HG03135 (cell line): Measurements from ENCODE around the gene SLCO4A1.

Experiments
- ATAC-seq: cut with Tn5 transposase; IDR thresholded peaks from one replicate; pipeline ENCODE4 v1.9.1; 2021; ENCODE audit warnings: mild to moderate bottlenecking, moderate library complexity; ENCODE audit not compliant: unreplicated experiment

Gene SLCO4A1

DNA sequence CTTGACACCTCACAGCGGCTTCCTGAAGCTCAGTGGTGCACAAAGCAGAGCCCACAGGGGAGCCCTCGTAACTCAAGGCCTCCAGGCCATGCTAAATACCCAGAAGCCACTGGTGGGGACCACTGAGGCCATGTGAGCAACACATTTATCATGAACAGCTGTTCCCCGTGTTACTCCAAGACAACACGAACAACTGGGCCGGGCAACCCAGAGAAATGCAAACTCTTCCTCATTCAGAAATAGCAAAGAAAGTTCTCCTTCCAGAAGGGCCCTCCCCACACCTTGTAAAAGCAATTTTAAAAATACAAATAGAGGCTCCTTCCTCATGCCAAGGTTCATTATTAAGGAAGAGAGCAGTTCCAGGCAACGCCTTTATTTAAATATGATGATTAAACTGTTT lies 36.3 kb upstream of the SLCO4A1 start:
- no peak for ATAC-seq

DNA sequence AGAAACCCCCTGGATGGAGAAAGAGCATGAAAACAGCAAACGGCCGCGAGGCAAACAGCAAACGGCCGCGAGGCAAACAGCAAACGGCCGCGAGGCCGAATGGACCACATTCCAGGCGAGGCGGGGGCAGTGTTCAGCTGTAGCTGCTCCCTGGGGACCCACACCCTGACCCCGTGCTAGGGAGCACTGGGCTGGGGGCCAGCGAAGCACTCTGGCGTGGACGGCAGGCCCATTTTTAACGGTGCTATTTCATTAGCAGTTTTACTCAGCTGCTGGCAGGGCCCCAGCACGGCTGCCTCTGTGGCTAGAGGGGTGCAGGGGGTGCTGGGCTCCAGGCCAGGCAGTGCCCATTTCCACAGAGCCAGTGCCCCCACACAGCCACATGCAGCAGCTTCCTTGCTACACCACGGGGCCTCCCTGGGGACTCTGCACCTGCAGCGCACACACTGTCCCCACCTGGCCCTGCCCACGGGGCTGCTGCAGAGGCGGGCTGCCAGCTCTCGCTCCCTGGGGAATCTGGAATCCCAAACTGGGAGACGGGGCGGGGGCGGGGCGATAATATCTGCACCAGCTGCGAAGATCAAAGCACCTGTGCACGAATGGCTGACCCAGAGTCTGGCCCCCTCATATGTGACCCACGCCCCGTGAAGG lies 35.6 kb upstream of the SLCO4A1 start:
- no peak for ATAC-seq

DNA sequence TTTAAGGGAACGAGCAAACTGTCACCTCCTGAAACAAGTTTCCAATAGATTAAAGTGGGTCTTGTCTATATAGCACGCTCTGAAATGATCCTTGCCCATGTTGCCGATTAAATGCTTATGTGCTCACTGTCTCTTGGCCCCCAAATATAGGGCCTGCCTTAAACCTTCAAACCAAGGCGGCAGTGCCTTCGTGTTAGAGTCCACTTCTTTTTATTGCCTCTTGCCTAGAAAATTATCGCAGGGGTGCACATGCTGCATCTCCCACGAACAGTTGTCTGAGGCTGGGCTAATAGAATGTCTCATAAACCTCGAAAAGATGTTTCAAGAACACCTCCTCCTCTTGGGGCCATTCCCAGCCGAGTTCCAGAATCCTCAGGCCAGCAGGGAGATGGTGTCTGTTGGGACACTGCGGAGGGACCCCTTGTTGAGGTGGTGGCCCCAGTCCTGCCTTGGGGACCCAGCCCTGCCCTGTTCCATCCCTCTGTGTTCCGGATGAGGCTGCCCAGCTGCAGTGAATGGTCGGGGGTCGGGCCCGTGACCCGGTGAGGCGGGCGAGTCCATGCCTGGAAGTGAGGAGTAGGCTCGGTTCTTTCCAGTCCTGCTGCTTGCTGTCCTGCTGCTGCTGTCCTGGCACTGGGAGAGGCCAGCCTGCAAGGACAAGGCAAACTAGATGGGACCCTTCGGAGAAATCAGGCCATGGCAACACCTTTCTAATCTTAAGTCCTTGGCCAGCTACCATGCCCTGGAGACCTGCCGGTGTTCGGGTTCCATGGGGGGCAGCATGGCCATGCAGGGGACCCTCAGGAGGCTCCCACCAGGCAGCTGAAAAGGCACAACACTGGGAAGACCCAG lies 34.7 kb upstream of the SLCO4A1 start:
- ATAC-seq, result no peak

DNA sequence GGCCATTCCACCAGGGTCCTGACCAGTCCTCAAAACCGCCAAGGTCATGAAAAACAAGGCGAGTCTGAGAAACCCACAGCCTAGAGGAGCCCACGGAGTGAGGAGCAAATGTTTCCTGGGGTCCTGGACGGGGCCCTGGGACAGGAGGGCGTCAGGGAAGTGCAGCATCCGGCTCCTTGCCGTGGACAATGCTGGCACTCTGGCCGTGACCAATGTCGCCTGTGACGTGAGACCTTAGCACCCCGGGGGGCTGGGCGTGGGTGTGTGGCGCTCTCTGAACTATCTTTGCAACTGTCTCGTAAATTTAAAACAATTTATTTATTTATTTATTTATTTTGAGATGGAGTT lies 34.1 kb upstream of the SLCO4A1 start:
- no peak for ATAC-seq

DNA sequence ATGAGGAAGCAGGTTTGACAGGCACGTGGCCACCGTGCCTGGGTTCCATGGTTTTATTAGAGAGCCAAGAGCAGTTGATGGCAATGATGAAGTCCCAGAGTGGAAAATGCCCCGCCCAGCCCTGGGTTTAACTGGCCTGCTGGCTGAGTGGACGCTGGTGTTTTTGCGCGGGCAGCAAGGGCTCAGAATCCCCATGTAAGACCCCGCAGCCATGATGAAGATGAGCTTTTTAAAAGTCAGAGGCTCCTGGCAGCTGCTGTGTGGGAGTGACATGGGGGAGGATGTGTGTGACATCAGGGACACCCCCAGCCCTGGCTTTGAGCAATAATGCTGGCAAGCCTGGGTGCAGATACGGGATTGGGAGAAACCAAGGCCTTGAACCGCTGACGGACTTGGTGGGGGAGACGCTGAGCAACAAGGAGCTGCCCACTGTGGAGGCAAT lies 33.0 kb upstream of the SLCO4A1 start:
- no peak for ATAC-seq

DNA sequence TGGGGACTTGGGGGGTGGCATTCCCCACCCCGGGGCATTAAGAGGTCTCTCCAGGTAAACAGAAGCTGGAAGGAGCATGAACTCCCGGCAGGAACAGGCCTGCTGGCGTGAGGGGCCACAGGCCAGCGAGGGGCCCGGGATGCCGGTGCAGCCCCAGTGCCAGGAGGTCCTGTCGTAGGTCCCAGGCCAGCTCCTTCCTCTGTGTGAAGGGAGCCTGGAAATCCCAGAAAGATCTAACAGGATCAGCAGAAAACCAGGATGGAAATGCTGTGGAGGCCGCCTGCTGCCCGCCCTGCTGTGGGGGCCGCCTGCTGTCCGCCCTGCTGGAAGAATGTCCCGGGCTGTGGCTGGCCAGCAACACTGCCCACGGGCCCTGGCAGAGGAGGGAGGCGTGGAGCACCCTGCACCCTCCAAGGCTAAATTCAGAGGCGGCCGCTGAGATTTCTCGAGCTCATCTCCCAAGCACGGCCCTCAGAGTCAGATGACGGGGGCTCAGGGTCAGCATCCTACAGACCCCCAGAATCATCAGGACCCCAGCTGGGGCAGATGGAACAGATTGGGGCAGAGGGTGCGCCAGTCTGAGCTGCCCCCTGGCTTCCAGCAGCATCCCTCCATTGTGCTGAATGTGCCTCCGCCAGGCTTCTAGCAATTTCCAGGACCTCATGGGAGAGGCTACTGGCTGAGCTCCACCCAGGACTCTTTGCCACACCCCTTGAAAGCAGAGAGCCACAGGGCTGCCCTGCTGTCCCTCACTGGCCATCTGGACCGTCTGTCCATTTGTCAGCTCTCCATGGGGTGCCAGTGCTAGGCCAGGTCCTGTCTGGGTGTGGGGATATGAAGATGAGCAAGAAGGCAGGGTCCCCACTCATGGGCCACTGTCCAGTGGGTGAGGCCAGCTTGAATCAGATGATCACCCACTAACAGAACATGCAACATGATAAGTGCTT lies 32.2 kb upstream of the SLCO4A1 start:
- no peak for ATAC-seq

DNA sequence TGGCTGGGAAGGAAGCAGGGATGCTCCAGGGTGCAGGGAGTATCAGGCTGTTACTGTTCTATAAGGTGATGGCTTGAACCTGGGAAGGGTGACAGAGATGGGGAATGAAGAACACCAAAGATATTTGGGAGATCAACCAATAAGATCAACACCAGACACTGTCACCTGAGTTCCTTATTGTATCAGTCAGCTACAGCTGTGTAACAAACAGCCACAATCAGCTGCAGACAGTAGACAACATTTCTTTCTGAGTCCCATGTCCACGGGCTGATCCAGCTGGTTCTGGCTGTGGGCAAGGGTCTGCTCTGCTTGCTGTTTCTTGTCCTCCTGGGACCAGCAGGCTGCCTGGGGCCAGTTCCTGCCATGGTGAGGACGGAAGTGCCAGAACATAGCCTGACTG lies 31.3 kb upstream of the SLCO4A1 start:
- no peak for ATAC-seq

DNA sequence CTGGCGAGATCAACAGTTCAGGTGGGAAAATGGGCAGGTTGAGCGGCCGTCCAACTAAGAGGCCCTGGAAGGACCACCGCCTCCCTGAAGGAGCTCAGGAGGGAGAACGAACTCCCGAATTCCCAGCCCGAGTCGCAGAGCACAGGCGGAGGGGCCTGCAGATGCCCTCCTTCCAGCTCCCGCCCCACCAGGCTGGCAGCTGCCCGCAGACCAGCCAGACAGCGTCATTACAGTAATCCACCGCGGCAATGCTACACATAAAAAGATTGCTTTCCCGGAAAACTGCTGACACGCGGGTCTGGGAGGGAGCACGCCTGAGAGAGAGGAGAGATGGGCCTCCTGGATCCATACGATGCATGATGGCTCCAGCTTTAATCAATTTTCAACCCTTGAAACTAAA lies 30.5 kb upstream of the SLCO4A1 start:
- ATAC-seq, result no peak

DNA sequence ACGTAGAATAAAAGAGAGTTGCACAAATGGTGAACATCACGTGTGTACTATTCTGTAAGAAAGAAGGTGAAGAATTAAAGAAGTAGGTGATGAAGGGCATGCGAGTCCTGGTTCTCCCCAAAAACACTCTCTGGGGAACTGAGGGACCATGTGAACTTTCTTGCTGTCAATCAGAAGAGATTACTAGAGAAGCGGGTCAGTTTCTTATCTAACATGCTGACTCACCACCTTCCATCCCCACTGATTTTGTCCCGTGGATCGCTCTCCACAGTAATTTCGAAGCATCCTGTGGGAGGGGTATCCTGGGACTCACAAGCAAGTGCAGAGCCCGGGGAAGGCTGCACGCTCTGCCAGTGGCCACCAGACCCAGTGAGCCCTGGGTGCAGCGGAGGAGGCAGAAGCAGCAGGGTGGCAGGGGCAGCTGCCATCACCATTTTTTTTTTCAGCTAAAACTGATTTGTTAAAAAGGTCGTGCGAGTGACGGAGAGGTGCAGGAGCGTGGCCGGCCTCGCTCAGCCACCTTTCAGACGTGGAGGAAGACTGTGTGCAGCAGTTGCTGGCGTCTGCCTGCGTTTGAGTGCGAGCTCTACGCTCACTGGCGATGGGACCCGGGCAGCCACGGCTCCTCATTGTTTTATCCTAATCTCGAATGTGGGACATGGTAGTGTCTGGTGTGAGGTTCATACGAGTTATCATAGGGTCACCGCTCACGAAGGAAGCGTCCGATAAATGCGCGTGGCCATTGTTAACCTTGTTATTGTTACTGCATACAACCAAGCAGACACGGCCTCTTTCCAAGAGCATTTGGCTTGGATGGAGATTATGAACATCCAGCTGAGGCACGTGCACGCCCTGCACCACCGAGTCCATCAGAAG lies 28.0 kb upstream of the SLCO4A1 start:
- ATAC-seq, result no peak

DNA sequence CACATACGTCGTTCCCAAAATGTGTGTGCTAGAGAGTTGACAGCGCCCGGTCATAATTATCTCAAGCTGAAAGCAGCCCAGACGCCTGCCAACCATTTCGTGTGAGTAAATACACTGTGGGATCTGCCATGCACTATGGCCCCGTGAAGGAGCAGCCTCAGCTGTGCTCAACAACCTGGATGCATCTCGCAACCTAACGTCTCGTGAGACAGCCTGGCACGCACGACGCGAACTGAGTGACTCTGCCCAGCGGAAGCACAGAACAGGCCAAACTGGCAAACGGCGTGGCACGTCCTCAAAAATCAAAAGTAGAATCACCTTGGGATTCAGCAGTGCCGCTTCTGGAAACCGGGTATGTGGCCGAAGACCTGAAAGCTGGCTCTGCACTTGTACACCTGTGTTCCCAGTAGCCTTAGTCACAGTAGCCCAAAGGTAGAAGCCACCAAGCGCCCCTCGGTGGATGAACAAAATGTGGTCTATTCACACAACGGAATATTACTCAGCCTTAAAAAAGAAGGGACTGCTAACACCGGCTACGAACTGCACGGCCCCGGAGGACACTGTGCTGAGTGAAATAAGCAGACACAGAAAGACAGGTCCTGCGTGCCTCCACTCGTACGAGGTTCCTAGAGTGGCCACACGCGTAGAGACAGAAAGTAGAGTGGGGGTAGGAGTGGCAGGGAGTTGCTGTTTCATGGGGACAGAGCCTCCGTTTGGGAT lies 27.2 kb upstream of the SLCO4A1 start:
- ATAC-seq, result no peak

DNA sequence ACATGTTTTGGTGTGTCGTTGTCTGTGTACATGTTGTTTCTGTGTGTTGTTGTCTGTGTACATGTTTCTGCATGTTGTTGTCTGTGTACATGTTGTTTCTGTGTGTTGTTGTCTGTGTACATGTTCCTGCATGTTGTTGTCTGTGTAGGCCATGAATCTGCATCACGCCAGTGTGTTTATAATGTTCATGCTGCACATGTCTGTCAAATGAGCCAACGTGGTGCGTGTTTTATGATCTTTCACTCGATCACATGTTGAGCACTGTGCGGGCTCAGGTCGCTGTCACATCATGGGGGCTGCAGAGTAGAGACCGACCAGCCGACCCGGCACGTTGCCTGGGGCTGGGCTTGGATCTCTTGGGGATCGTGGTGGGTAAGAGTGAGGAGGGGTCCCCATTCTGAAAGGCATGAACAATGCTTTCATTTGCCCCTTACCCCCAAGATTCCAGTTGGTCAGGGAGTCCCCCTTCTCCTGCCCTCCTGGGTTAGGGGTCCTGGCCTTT lies 26.5 kb upstream of the SLCO4A1 start:
- ATAC-seq, result no peak

DNA sequence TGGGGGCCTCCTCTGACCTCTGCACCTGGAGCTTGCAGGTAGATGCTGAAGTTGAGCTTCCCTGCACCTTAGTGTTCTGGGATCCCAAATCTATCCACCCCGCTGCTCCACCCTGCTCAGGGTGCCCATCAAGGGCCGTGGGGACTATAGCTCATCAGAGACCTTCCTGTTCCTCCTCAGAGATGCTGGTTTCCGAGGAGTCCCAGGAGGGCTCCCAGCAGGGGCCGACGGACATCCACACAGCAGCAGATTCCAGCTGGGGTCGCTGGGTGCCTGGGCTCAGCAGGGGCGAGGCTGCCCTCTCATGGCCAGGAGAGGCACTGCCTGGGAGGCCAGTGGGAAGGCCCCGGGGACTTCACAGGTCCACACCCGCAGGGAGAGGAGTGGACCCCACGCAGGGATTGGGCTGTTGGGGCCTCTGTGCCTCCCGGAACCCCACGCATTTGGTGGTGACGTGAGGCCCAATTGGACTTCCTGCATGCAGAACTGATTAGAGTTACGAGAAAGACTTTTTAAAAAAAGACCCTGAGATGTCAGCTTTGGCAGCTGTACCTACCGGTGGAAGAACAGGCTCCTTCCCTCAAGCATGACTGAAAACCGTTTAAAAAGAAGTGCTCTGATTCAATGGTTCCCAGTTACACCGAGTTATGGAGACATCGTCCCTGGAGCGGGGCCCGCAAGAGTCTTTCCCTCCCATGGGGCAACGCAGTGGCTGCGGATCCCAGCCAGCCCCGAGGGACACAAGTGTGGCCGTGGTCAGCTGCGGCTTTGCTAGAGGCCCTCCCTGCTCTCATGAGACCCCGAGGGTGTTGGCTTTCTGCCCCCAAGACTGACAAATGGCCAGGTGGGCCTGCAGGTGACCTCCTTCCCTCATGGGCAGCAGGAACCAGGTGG lies 25.3 kb upstream of the SLCO4A1 start:
- ATAC-seq, result peak; percentile 66

DNA sequence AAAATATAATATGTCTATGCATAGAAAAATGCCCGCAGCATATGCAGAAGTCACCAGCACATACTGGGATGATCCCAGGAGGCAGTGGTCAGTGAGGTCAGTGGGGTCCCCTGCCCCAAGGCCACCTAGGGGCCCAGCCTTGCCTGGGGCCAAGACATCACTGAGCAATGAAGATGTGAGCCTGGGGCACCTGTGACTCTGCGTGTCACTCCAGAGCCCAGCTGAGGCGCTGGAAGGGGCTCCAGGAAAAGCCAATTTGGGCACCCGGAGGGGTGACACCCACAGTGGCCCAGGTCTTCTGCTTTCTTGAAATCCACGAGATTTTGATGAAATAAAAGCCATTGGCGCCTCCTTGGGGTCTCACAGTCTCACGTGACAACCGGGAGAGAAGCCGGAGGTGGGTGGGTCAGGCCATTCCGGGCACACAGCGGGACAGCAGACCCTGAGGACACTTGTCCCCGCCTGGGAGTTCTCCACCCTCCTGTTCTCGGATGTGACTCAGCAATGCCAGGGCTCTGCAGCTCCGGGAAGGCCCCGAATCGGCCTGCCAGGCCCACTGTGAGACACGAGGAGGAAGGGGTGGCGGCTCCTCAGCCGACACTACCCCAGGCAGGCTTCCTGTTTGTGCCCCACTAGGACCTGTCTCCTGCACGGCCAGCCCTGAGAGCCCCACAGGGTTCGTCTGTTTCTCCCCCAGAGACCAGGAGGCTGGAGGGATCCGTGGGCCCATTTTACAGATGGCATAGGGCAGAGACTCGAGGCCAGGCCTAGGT lies 24.4 kb upstream of the SLCO4A1 start:
- no peak for ATAC-seq

DNA sequence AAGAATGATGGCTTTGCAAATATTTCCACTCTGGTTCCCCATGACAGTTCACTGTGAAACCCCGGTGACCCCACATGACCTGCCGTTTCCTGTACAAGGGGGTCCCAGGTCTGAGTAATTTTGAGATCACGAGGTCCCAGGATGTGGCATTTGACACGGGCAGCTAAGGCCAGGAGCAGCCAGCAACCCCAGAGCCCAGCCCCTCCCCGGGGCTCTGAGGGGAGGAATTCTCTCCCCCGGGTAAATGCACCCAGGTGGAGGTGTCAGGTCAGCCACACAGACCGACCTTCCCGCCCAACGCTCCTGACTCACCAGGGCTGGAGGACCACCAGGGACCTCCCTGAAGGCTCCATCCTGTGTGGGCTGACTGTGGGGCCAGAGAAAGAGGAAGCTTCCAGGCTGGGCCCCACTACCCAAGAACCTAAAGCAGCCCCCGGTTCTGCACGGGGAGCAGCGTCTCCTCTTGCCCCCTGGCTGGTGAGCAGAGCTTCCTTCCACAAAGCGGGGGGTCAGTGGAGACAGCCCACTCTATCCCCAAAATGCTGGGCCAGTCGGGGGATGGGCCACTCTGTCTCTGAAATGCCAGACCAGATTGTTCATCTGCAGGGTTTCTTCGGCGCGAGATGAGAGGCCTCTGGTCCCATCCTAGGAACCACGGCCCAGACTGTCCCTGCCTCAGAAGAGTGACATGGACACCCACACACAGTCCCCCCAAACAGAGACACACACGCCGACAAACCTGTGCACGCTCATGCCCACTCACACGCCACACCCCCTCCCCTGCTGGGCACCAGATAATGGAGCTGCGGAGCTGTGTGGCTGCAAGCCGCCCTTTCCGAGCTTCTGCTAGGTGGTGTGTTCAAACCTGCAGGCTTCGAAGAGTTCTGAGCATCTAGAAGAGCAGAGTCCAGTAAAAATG lies 23.4 kb upstream of the SLCO4A1 start:
- ATAC-seq, result peak; percentile 36

DNA sequence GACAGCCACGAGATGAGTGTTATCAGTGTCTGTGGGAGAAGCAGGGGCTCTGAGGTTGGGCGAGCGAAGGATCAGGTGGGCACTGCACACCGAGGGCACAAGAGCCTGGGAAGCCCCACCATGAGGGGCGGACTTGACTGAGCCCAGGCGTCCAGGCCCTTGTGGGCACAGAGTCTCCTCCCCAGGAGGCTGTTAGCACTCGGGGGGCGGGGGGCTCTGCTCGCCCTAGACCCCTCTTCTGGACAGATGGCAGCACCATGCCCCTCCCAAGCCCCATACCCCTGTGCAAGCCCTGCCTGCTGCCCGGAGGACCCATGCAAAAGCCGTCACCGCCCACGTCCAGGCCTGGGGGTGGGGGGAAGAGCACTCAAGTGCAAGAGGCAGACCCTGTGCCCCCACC lies 21.7 kb upstream of the SLCO4A1 start:
- ATAC-seq, result no peak

DNA sequence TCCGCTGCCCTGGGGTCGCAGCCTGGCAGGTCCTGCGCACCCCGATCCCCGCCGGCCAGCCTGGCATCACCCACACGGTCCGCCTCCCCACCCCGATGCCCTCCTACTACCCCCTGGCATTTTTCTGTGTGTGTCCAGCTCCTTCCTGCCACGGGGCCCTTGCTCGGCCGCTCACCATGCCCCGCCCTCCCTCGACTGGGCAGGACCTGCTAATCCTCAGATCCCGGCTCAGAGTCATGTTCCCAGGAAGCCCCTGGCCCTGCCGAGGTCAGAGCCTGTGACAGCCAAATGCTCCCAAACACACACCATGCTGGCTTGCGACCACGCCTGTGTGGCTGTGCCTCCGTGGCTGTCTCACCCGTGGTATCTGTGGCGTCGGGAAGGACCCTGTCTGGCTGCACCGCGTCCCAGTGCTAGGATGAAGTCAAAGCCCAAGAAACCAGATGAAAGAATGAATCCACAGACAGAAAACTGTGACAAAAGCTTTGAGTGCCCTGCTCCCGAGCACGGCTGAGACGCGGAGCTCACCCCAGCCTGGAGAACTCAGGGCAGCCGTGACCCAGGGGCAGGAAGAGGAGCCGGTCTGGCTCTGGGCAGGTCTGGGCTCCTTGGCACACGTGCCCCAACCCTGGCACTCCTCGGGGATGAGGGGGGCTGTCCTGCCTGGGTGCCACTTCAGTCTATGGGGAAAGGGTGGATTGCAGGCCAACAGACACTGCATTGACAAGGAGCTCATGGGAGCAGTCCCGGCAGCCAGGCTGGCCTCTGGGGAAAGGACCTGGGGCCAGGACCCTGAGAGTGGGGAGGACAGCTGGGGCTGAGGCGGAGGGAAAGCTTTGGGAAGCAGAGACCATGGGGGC lies 20.8 kb upstream of the SLCO4A1 start:
- ATAC-seq, result no peak
